Neural progenitor cell (in vitro differentiated cells): ENCODE data around the gene PTGIR. TPM values are rescaled to one million over a fixed set of nuclear protein-coding genes. Genes with fewer than 3 reads are reported as not detected.

Source experiments
- DNase-seq: peaks from one replicate; pipeline ENCODE4 v3.0.0-alpha.2; 2016; ENCODE audit warnings: low spot score
- H2AFZ ChIP-seq: fragments of 200-600 bp; sonication (generic); replicated peaks from 2 replicates; pipeline ENCODE4 v1.6.1; 2016; ENCODE audit warnings: antibody characterized with exemption
- H3F3A ChIP-seq: fragments of 200-600 bp; sonication (generic); 2 replicates; pipeline ENCODE4 v1.6.1; 2016; ENCODE audit warnings: antibody characterized with exemption, low read depth
- H3K27ac ChIP-seq: fragments of 200-600 bp; sonication (generic); 2 replicates; pipeline ENCODE4 v1.5.1; 2016; ENCODE audit warnings: mild to moderate bottlenecking
- H3K27me3 ChIP-seq: fragments of 200-600 bp; sonication (generic); 2 replicates; pipeline ENCODE4 v1.6.1; 2016; ENCODE audit warnings: mild to moderate bottlenecking, moderate library complexity
- H3K36me3 ChIP-seq: fragments of 200-600 bp; sonication (generic); 2 replicates; pipeline ENCODE4 v1.5.1; 2016
- H3K4me1 ChIP-seq: fragments of 200-600 bp; sonication (generic); 2 replicates; pipeline ENCODE4 v1.6.1; 2016; ENCODE audit warnings: mixed run types
- H3K4me2 ChIP-seq: fragments of 200-600 bp; sonication (generic); 2 replicates; pipeline ENCODE4 v1.6.1; 2016
- H3K4me3 ChIP-seq: fragments of 200-600 bp; sonication (generic); 2 replicates; pipeline ENCODE4 v1.5.1; 2016
- H3K79me2 ChIP-seq: fragments of 200-600 bp; sonication (generic); 2 replicates; pipeline ENCODE4 v1.6.1; 2016; ENCODE audit warnings: low read depth
- H3K9ac ChIP-seq: fragments of 200-600 bp; sonication (generic); 2 replicates; pipeline ENCODE4 v1.6.1; 2016
- H3K9me3 ChIP-seq: fragments of 200-600 bp; sonication (generic); 2 replicates; pipeline ENCODE4 v1.5.1; 2016; ENCODE audit warnings: low read depth
- H4K20me1 ChIP-seq: fragments of 200-600 bp; sonication (generic); 2 replicates; pipeline ENCODE4 v1.6.1; 2016; ENCODE audit warnings: low read depth
- H3K27ac Mint-ChIP-seq: 3 replicates; pipeline ENCODE4 v1.8.0; 2021; ENCODE audit warnings: mixed read lengths
- H3K27me3 Mint-ChIP-seq: 2 replicates; pipeline ENCODE4 v1.8.0; 2022; ENCODE audit warnings: low read depth, mild to moderate bottlenecking, inconsistent platforms, moderate library complexity, mixed read lengths; ENCODE audit not compliant: insufficient read depth
- H3K36me3 Mint-ChIP-seq: 3 replicates; pipeline ENCODE4 v1.8.0; 2021; ENCODE audit warnings: mixed read lengths
- H3K4me1 Mint-ChIP-seq: 3 replicates; pipeline ENCODE4 v1.8.0; 2021; ENCODE audit warnings: mixed read lengths
- H3K4me3 Mint-ChIP-seq: 3 replicates; pipeline ENCODE4 v1.8.0; 2021; ENCODE audit warnings: mild to moderate bottlenecking, moderate library complexity, mixed read lengths
- H3K9me3 Mint-ChIP-seq: 3 replicates; pipeline ENCODE4 v1.8.0; 2020; ENCODE audit warnings: mixed read lengths
- CTCF ChIP-seq: fragments of 200-600 bp; sonication (generic); IDR thresholded peaks from 2 replicates; pipeline ENCODE4 v1.5.1; 2017; ENCODE audit warnings: antibody characterized with exemption, mild to moderate bottlenecking
- EZH2 ChIP-seq: fragments of 200-600 bp; sonication (generic); IDR thresholded peaks from 2 replicates; pipeline ENCODE4 v1.6.1; 2017; ENCODE audit warnings: antibody characterized with exemption, mild to moderate bottlenecking, moderate library complexity
- EZH2phosphoT487 ChIP-seq: fragments of 200-600 bp; sonication (generic); IDR thresholded peaks from 2 replicates; pipeline ENCODE4 v1.6.1; 2017; ENCODE audit warnings: antibody characterized with exemption
- total RNA-seq: library from RNA; depleted of rRNA; stranded (reverse); fragments of >200 nt; gene quantifications from 2 replicates; pipeline ENCODE4 v1.2.3, GENCODE V29; 2015; ENCODE audit warnings: low replicate concordance

The PTGIR gene
- total RNA-seq: not detected in 2 replicates

GRCh38 chr19:46624958-46625661, at the start of gene PTGIR:
Gene PTGIR, minus strand, starts transcription at chr19:46625089. Its CDS starts 864 bp downstream, at chr19:46624225.
- H4K20me1 ChIP-seq: no peaks in the 10 kb centered on the region
- peaks cover 6% of the 10 kb centered on the region for H3F3A ChIP-seq
- peaks cover 12% of the 10 kb centered on the region for H3K4me1 ChIP-seq
- no peaks in the 10 kb centered on the region for H3K9me3 Mint-ChIP-seq
- DNase-seq: no peak
- H3K9ac ChIP-seq: no peak within 1 kb of the TSS
- no peaks in the 10 kb centered on the region for H3K36me3 Mint-ChIP-seq
- no peak within 1 kb of the TSS for H3K27ac ChIP-seq
- TF ChIP-seq EZH2 (no peak), EZH2phosphoT487 (no peak), CTCF (no peak)
- no peaks in the 10 kb centered on the region for H3K79me2 ChIP-seq
- H3K4me1 Mint-ChIP-seq: peaks cover 29% of the 10 kb centered on the region
- H2AFZ ChIP-seq: no peak within 1 kb of the TSS
- no peak within 1 kb of the TSS for H3K4me2 ChIP-seq
- no peaks in the 10 kb centered on the region for H3K9me3 ChIP-seq
- no peak within 1 kb of the TSS for H3K4me3 ChIP-seq
- H3K27ac Mint-ChIP-seq: peak within 1 kb of the TSS; percentile 63
- H3K27me3 Mint-ChIP-seq: peaks cover 15% of the 10 kb centered on the region
- H3K36me3 ChIP-seq: no peaks in the 10 kb centered on the region
- no peak within 1 kb of the TSS for H3K4me3 Mint-ChIP-seq
- H3K27me3 ChIP-seq: no peaks in the 10 kb centered on the region

GRCh38 chr19:46670813-46671212, 45.9 kb upstream of the PTGIR start:
- peaks cover 5% of the 10 kb centered on the region for H3K27me3 Mint-ChIP-seq
- Histone ChIP-seq H3K79me2 (no peaks in the 10 kb centered on the region), H3F3A (no peaks in the 10 kb centered on the region), H3K4me3 (no peak overlapping the region), H3K4me2 (no peak overlapping the region), H3K4me1 (no peaks in the 10 kb centered on the region), H3K9me3 (no peaks in the 10 kb centered on the region), H3K36me3 (no peaks in the 10 kb centered on the region), H3K9ac (no peak overlapping the region), H2AFZ (no peak overlapping the region), H3K27ac (no peak overlapping the region), H3K27me3 (no peaks in the 10 kb centered on the region), H4K20me1 (no peaks in the 10 kb centered on the region)
- TF ChIP-seq EZH2 (no peak), CTCF (no peak), EZH2phosphoT487 (no peak)
- H3K27ac Mint-ChIP-seq: no peak overlapping the region
- no peaks in the 10 kb centered on the region for H3K9me3 Mint-ChIP-seq
- H3K4me3 Mint-ChIP-seq: no peak overlapping the region
- peaks cover 12% of the 10 kb centered on the region for H3K36me3 Mint-ChIP-seq
- DNase-seq: no peak
- H3K4me1 Mint-ChIP-seq: no peaks in the 10 kb centered on the region

- H2AFZ ChIP-seq: no peak overlapping the region
- Mint-ChIP-seq H3K9me3 (no peaks in the 10 kb centered on the region), H3K36me3 (peaks cover 3% of the 10 kb centered on the region), H3K4me1 (no peaks in the 10 kb centered on the region), H3K27ac (no peak overlapping the region), H3K27me3 (peaks cover 6% of the 10 kb centered on the region), H3K4me3 (no peak overlapping the region)
- no peaks in the 10 kb centered on the region for H4K20me1 ChIP-seq
- no peaks in the 10 kb centered on the region for H3F3A ChIP-seq
- H3K9ac ChIP-seq: no peak overlapping the region
- DNase-seq: no peak
- no peak overlapping the region for H3K27ac ChIP-seq
- no peak overlapping the region for H3K4me3 ChIP-seq
- no peaks in the 10 kb centered on the region for H3K36me3 ChIP-seq
- H3K79me2 ChIP-seq: no peaks in the 10 kb centered on the region
- no peaks in the 10 kb centered on the region for H3K9me3 ChIP-seq
- H3K4me2 ChIP-seq: no peak overlapping the region
- no peaks in the 10 kb centered on the region for H3K27me3 ChIP-seq
- no peaks in the 10 kb centered on the region for H3K4me1 ChIP-seq
- TF ChIP-seq EZH2: no peak
- no peak for TF ChIP-seq CTCF
- no peak for TF ChIP-seq EZH2phosphoT487
Measured at GRCh38 chr19:46668662-46669061, 43.8 kb upstream of the PTGIR start.
